Ectodermal cell (in vitro differentiated cells): ENCODE measurements around the gene CTSV. TPM values are rescaled to one million over a fixed set of nuclear protein-coding genes. Genes with fewer than 3 reads are reported as not detected.
"Not testable (repeated sequence)": the region's sequence is repeated elsewhere in the genome, so short reads cannot be mapped to it uniquely, and the experiment has no call there.

Source experiments
- H3K27ac ChIP-seq: 2 replicates; pipeline ENCODE4 v1.7.0; 2013; ENCODE audit warnings: mild to moderate bottlenecking, low read depth, low read length; ENCODE audit not compliant: insufficient read depth, poor library complexity, severe bottlenecking
- H3K27me3 ChIP-seq: 2 replicates; pipeline ENCODE4 v1.7.0; 2013; ENCODE audit warnings: mild to moderate bottlenecking, low read length; ENCODE audit not compliant: insufficient read depth, control insufficient read depth, poor library complexity, severe bottlenecking
- H3K36me3 ChIP-seq: one replicate; pipeline ENCODE4 v1.7.0; 2013; ENCODE audit warnings: low read length; ENCODE audit not compliant: control insufficient read depth, insufficient read depth
- H3K4me1 ChIP-seq: one replicate; pipeline ENCODE4 v1.7.0; 2013; ENCODE audit warnings: low read length; ENCODE audit not compliant: control insufficient read depth, insufficient read depth
- H3K4me3 ChIP-seq: 2 replicates; pipeline ENCODE4 v1.7.0; 2013; ENCODE audit warnings: low read depth, low read length, control low read depth; ENCODE audit not compliant: insufficient read depth
- H3K9me3 ChIP-seq: 2 replicates; pipeline ENCODE4 v1.7.0; 2013; ENCODE audit warnings: mild to moderate bottlenecking, low read length, moderate library complexity; ENCODE audit not compliant: control insufficient read depth
- WGBS, 2 experiments: methylation state at CpG; one replicate each; pipeline ENCODE4 v1.1.7; 2013; ENCODE audit warnings: missing lambda C conversion rate in 2 of 2; 5-methylcytosine and 5-hydroxymethylcytosine counted together
- polyA plus RNA-seq, 4 experiments: library from polyadenylated mRNA; stranded (reverse); fragments of 50-300 nt; gene quantifications; one replicate each; pipeline ENCODE4 v1.2.3, GENCODE V29; 2013

CTSV gene
- polyA plus RNA-seq (2013, experiment 1 of 4): 68.7 TPM
- 72.7 TPM for polyA plus RNA-seq (2013, experiment 2 of 4)
- 49.6 TPM for polyA plus RNA-seq (2013, experiment 3 of 4)
- 52.3 TPM for polyA plus RNA-seq (2013, experiment 4 of 4)

DNA sequence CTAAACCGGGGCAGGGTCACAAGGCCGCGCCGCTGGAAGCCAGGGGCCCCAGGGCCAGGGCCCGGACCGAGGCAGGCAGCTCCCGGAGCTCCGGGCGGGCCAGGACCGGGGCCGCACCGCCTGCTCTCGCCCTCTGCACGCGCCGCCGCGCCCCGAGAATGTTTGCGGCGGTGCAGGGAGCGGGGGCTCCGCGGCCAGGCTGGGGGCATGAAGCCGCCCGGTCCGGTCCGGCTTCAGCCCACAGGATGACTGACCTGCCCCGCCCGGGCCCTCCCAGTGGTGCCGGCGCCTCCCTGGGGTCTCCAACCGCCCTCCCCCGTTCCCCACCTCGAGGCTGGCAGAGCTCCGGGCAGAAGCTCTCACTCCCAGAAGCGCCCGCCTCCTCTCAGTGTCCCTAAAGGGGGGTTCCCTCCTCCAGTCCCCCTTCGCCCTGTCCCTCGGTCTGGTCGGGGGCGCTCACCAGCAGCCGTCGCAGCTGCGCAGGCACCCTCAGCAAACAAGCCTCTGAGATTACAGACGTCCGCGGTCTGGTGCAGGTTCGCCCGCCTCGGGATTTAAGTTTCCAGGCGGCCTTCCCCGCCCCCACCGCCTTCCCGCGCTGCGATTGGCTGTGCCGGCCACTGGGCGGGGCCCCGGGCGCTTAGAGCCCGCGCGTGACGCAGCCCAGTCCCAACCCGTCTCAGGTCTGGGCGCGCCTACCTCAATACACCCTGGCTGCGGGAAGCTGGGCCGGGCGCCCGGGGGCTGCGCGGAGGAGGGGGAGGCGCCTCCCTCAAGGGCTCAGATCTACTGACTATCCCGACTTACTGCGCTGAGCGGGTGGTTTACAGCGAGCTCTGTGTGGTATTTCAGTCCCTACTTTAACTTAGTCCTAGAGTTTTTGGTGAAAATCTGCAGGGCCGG, at the start of gene CTSV:
TSS of gene CTSV (minus strand) at position 532 of the 903 bp plus-strand sequence. CDS start 1,099 bp downstream, outside the sequence.
- WGBS, 2 experiments: 1% methylated on average over 80 of the region's 80 CpGs
- H3K27ac ChIP-seq: peak within 1 kb of the TSS; percentile 64

DNA sequence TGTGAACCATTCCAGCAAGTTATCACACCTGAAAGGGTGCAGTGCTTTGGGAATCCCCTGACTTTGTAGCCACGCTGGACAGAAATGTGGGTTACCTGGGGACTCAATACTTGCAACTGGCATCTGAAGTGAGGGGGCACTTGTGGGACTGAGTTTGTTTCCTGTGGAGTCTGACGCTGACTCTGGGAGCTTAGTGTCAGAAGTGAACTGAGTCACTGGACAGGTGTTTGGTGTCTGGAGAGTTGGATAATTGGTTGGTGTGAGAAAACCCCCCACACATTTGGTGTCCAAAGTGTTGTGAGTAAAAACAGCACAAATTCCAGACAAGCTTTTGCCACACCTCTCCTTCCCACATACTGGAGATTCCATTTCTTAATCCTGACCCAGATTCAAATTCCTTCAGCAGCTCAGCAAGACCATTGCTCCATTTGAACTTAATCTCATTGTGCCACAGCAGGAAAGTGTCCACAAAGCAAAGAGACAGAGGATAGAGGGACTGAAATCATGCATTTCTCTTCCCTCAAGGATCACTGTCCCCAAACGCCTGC, 48.8 kb upstream of the CTSV start:
- H3K36me3 ChIP-seq, H3K27me3 ChIP-seq, H3K4me1 ChIP-seq, H3K27ac ChIP-seq, H3K4me3 ChIP-seq, H3K9me3 ChIP-seq: not testable (repeated sequence)
- 86% methylated on average over 3 of the region's 3 CpGs for WGBS, 2 experiments

More for the DNA sequence above, at the start of gene CTSV:
- H3K9me3 ChIP-seq: peaks cover 2% of the 10 kb centered on the region
- H3K27me3 ChIP-seq: peaks cover 10% of the 10 kb centered on the region
- peak within 1 kb of the TSS; percentile 67 for H3K4me3 ChIP-seq
- peaks cover 5% of the 10 kb centered on the region for H3K36me3 ChIP-seq
- peaks cover 6% of the 10 kb centered on the region for H3K4me1 ChIP-seq

DNA sequence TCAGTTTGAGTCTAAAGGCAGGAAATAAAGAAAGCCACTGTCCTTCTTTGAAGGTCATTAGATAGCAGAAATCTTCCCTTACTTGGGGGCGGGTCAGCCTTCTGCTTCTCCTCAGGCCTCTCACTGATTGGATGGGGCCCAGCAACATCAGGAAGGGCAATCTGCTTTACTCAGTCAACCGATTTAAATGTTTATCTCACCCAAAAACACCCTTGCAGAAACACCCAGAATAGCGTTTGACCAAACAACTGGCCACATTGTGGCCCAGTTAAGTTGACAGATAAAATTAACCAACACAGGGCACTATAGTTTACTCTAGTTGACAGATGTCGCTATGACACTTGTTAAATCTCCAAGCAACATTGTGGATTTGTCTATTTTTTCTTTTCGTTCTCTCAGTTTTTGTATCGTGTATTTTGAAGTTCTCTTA, 45.6 kb upstream of the CTSV start:
- 90 to 94% methylated on average over 5 to 6 of the region's 6 CpGs for WGBS, 2 experiments
- not testable (repeated sequence) for H3K4me3 ChIP-seq, H3K36me3 ChIP-seq, H3K9me3 ChIP-seq, H3K4me1 ChIP-seq, H3K27ac ChIP-seq, H3K27me3 ChIP-seq

DNA sequence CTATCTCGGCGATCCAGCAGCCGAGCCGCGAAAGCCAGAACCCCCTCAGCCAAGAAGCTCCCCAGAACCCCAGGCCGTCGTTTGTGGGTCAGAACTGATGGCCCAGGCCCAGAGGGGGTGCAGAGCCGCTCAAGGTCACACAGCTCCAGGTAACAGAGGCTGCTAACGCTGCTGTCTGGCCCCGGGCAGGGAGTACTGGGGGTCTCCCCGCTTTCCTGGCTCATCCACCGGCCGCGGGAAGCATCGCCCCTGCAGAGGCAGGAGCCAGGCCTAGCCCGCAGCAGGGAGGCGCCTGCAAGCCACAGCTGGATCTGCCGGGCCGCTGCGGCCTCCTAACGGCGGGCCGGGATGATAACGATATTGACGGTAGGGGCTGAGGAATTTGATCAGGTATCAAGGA, 39.4 kb upstream of the CTSV start:
- H3K4me3 ChIP-seq: no peak overlapping the region
- no peaks in the 10 kb centered on the region for H3K27me3 ChIP-seq
- no peaks in the 10 kb centered on the region for H3K4me1 ChIP-seq
- no peaks in the 10 kb centered on the region for H3K36me3 ChIP-seq
- WGBS, 2 experiments: 92 to 93% methylated on average over 25 of the region's 25 CpGs
- H3K9me3 ChIP-seq: no peaks in the 10 kb centered on the region
- no peak overlapping the region for H3K27ac ChIP-seq

DNA sequence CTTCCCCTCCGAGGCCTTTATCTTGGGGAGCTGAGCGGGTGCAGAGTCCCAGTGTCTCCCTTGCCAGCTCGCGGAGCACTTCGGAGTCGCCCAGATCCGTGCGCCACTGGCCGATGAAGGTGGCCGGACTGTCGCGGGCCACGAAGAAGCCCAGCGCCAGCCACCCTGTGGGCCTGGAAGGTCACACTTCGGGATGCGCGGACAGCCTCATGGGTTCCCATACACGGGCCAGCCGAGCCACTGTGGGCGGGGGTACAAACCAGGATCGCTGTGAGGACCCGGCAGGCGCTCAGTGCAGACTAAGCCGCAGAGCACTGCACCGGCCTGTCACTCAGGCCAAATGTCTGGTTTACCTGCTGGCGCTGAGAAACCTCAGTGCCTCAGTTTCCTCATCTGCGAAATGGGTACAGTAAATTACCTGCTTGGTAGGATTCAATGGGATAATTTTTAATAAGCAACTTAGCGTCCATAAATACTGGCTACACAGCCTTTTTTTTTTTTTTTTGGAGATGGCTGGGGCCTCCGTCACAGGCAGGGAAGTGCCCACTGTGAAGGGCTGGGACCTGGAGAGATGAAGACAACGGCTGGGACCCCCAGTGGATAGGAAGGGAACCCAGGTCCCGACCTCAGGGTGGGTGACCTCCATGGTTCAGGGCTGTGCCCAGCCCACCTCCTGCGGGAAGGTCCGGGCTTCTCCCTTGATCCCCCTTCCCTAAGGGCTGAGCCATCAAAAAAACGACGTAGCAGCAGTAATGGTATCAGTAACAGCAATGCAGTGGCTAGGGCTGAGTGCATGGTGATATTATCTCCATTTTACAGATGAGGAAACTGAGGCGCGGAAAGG, 38.7 kb upstream of the CTSV start:
- Histone ChIP-seq H3K36me3 (no peaks in the 10 kb centered on the region), H3K27me3 (no peaks in the 10 kb centered on the region), H3K4me1 (no peaks in the 10 kb centered on the region), H3K9me3 (no peaks in the 10 kb centered on the region), H3K4me3 (no peak overlapping the region), H3K27ac (no peak overlapping the region)
- WGBS, 2 experiments: 96 to 97% methylated on average over 37 of the region's 37 CpGs

DNA sequence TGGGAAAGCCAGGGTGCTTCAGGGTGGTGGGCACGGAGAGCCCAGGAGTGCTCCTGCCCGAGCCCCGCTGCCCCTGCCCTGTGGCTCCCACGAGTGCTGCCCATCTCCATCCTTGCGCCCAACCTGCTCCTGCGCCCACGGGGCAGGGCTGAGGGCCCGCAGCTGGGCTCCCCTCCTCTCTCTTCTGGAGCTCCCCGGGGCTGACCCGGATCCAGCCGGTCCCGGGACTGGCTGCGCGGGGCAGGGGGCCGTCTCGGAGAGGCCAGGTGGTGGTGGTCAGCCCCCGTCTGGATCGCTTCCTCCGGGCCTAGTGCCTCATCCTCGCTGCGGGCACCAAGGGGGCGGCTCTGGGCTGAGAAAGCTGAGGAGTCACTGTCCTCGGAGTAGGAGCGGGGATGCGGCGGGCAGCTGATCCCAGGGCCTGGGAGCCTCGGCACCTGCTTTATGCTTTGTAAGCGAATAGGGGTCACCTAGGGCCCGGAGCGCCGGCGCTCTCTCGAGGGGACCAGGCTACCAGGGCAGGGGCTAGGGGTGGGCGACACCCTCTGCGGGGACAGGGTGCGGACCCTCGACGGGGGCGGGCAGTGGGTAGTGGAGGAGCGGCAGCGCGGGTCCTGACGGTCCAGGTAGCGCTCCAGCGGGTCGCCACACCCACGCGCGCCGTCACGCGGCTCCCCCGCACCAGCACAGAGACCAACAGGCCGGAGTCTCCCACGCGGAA, 37.9 kb upstream of the CTSV start:
- not testable (repeated sequence) for H3K4me3 ChIP-seq, H3K27ac ChIP-seq, H3K27me3 ChIP-seq, H3K36me3 ChIP-seq, H3K4me1 ChIP-seq, H3K9me3 ChIP-seq
- 95 to 97% methylated on average over 56 of the region's 56 CpGs for WGBS, 2 experiments

DNA sequence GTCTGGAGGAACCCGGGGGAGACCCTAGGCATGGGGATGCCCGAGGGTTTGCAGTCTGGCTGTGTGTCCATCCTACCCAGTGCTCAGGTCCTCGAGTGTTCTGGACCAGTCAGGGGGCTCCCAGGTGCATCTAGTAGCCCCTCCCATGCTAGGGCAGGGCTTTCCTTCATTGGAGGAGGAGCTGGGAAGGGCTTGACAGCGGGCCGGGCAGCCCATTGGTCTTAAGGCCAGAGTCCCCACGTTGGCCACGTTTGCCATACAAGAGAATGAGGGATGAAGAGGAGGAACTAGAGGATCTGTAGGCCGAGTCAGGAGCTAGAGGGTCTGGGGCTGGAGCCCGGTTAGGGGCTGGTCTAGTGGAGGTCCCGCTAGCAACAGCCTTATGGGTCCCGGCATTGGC, 37.3 kb upstream of the CTSV start:
- H3K36me3 ChIP-seq: no peaks in the 10 kb centered on the region
- no peak overlapping the region for H3K4me3 ChIP-seq
- WGBS, 2 experiments: 82 to 86% methylated on average over 11 of the region's 11 CpGs
- no peaks in the 10 kb centered on the region for H3K27me3 ChIP-seq
- H3K9me3 ChIP-seq: no peaks in the 10 kb centered on the region
- no peaks in the 10 kb centered on the region for H3K4me1 ChIP-seq
- no peak overlapping the region for H3K27ac ChIP-seq

DNA sequence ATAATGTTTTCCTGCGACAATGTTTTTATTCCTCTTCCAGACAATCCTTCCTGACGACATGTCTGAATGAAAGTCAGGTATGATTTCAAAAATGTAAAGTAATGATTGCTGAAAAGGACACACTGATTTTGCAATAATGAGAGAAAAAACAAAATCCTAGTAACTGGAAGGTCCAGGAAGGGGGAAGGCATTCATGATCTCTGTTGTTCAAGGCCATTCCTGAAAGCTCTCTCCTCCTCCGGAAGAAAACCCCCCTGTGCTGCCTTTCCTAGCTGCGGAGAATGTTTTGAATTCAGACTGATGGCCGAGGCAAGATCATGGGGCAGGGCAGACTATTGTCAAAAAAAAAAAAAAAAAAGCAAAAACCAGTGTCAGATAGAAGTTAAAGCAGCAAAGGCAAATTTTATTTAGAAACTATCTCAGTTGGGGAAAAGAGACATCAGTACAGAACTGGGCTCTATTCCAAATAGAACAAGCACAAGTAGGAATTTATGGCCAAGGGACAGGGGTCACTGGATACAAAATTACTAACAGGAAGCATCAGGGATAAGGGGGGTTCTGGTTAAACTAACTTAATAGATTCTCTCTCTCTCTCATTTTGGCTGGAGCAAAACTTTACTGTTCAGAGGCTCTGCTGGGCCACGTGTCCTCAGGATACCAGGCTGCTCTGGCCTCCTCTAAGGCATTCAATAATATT, 36.5 kb upstream of the CTSV start:
- H3K36me3 ChIP-seq: no peaks in the 10 kb centered on the region
- H3K4me3 ChIP-seq: no peak overlapping the region
- no peak overlapping the region for H3K27ac ChIP-seq
- H3K27me3 ChIP-seq: no peaks in the 10 kb centered on the region
- H3K9me3 ChIP-seq: no peaks in the 10 kb centered on the region
- WGBS, 2 experiments: 76 to 90% methylated on average over 6 of the region's 6 CpGs
- H3K4me1 ChIP-seq: no peaks in the 10 kb centered on the region

DNA sequence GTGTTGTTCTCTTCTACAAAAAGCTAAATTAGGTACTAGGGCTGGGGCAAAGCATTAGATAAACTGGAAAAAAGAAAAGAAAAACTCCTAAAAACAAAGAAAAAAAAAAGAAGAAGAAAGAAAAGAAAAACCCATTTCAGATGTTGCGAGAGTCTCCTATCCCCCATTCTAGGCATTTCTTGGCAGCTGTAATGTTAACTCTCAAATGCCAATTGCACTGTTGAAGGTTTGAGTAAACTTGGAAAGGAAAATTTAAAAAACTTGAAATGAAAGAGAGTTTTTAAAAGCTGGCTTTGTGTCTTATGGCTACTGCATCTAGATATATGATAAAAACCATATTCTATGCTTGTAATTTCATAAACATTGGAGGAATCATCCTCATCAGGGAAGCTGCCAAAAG, 34.6 kb upstream of the CTSV start:
- Histone ChIP-seq H3K4me3 (no peak overlapping the region), H3K4me1 (no peaks in the 10 kb centered on the region), H3K27me3 (no peaks in the 10 kb centered on the region), H3K9me3 (no peaks in the 10 kb centered on the region), H3K27ac (no peak overlapping the region), H3K36me3 (no peaks in the 10 kb centered on the region)
- WGBS, 2 experiments: 86 to 88% methylated on average over 1 of the region's 1 CpG
